SK-N-SH (cell line): ENCODE results near the gene SNRNP27. TPM values are rescaled to one million over a fixed set of nuclear protein-coding genes. Genes with fewer than 3 reads are reported as not detected.

ENCODE experiments used
- CTCF ChIA-PET: fragments of 300-600, 350-600 bp; formaldehyde crosslinking; extraction: SDS; loops from one replicate; lab custom pipeline; 2021; lab: Yijun Ruan, JAX
- POLR2A ChIA-PET: fragments of 350-600 bp; sonication (Branson Sonifier 250); formaldehyde crosslinking; extraction: SDS; loops from one replicate; lab custom pipeline; 2020; ENCODE audit warnings: antibody characterized with exemption, inconsistent platforms; lab: Yijun Ruan, JAX
- DNase-seq: peaks from one replicate; pipeline ENCODE4 v3.0.0; 2012
- H2AFZ ChIP-seq: fragments of 200-600 bp; sonication (generic); 2 replicates; pipeline ENCODE4 v1.8.1; 2016; ENCODE audit warnings: antibody characterized with exemption, mild to moderate bottlenecking, low read depth
- H3F3A ChIP-seq: fragments of 200-600 bp; sonication (generic); replicated peaks from 2 replicates; pipeline ENCODE3; 2016; ENCODE audit warnings: antibody characterized with exemption, mild to moderate bottlenecking; ENCODE audit not compliant: insufficient read depth
- H3K27ac ChIP-seq, 2 experiments: fragments of 200-500 bp in 1 of 2; fragments of 200-600 bp in 1 of 2; sonication (Bioruptor generic) in 1 of 2; sonication (generic), shearing (Covaris generic) in 1 of 2; 2 replicates each; pipeline versions ENCODE4 v1.5.1 to v1.6.1; 2014 to 2016; ENCODE audit warnings: low read depth in 2 of 2, inconsistent platforms in 1 of 2, low read length in 1 of 2, mild to moderate bottlenecking in 1 of 2, mixed read lengths in 1 of 2
- H3K27me3 ChIP-seq: fragments of 200-600 bp; sonication (generic), shearing (Covaris generic); 2 replicates; pipeline ENCODE4 v1.6.1; 2016; ENCODE audit warnings: mixed run types; ENCODE audit not compliant: insufficient read depth
- H3K36me3 ChIP-seq, 2 experiments: fragments of 200-500 bp in 1 of 2; fragments of 200-600 bp in 1 of 2; sonication (Bioruptor generic) in 1 of 2; sonication (generic) in 1 of 2; replicated peaks in 1 of 2; 2 replicates each; pipeline versions ENCODE3 to v1.5.1; 2014 to 2016; ENCODE audit warnings: low read length in 1 of 2, mild to moderate bottlenecking in 1 of 2; ENCODE audit not compliant: insufficient read depth in 2 of 2, control insufficient read depth in 1 of 2
- H3K4me1 ChIP-seq, 2 experiments: fragments of 200-500 bp in 1 of 2; fragments of 200-600 bp in 1 of 2; sonication (Bioruptor generic) in 1 of 2; sonication (generic), shearing (Covaris generic) in 1 of 2; 2 replicates each; pipeline versions ENCODE4 v1.5.1 to v1.6.1; 2014 to 2016; ENCODE audit warnings: low read depth in 1 of 2, low read length in 1 of 2, mixed run types in 1 of 2; ENCODE audit not compliant: insufficient read depth in 2 of 2, control insufficient read depth in 1 of 2
- H3K4me2 ChIP-seq: fragments of 200-600 bp; sonication (generic), shearing (Covaris generic); 2 replicates; pipeline ENCODE4 v1.6.1; 2017; ENCODE audit warnings: mixed run types
- H3K4me3 ChIP-seq, 2 experiments: fragments of 200-500 bp in 1 of 2; fragments of 200-600 bp in 1 of 2; sonication (Bioruptor generic) in 1 of 2; sonication (generic), shearing (Covaris generic) in 1 of 2; 2 replicates each; pipeline versions ENCODE4 v1.5.1 to v1.8.1; 2014 to 2016; ENCODE audit warnings: low read depth in 2 of 2, inconsistent platforms in 1 of 2, low read length in 1 of 2, mild to moderate bottlenecking in 1 of 2, mixed read lengths in 1 of 2, moderate library complexity in 1 of 2
- H3K79me2 ChIP-seq: fragments of 200-600 bp; sonication (generic); 2 replicates; pipeline ENCODE4 v1.8.1; 2017; ENCODE audit warnings: mild to moderate bottlenecking; ENCODE audit not compliant: insufficient read depth
- H3K9ac ChIP-seq: fragments of 200-600 bp; sonication (generic); 2 replicates; pipeline ENCODE4 v1.6.1; 2017; ENCODE audit warnings: mixed run types
- H3K9me2 ChIP-seq: fragments of 200-600 bp; sonication (generic); 2 replicates; pipeline ENCODE4 v1.6.1; 2017; ENCODE audit warnings: mixed run types
- H3K9me3 ChIP-seq: fragments of 200-600 bp; sonication (generic); 2 replicates; pipeline ENCODE4 v1.6.1; 2017; ENCODE audit warnings: mixed run types, mild to moderate bottlenecking, moderate library complexity
- H4K20me1 ChIP-seq: fragments of 200-600 bp; sonication (generic); 2 replicates; pipeline ENCODE4 v1.6.1; 2017; ENCODE audit warnings: mild to moderate bottlenecking, mixed run types; ENCODE audit not compliant: insufficient read depth
- CHD2 ChIP-seq: fragments of 150-350 bp; IDR thresholded peaks from 2 replicates; pipeline ENCODE4 v1.6.1; 2018; ENCODE audit warnings: low read length; ENCODE audit not compliant: partially characterized antibody
- FOSL2 ChIP-seq: IDR thresholded peaks from 2 replicates; pipeline ENCODE4 v1.4.0; 2012; ENCODE audit warnings: low read depth, mild to moderate bottlenecking, moderate library complexity, borderline replicate concordance
- GABPA ChIP-seq: IDR thresholded peaks from 2 replicates; pipeline ENCODE4 v1.4.0; 2012; ENCODE audit warnings: low read depth, mild to moderate bottlenecking
- GATA2 ChIP-seq: sonication (generic); formaldehyde crosslinking; IDR thresholded peaks from 2 replicates; pipeline ENCODE4 v1.5.0; 2020; ENCODE audit warnings: mild to moderate bottlenecking, missing genetic modification reagents
- IRF3 ChIP-seq: fragments of 150-350 bp; IDR thresholded peaks from 2 replicates; pipeline ENCODE4 v1.6.1; 2016; ENCODE audit warnings: mild to moderate bottlenecking, low read depth, low read length
- JUND ChIP-seq: IDR thresholded peaks from 2 replicates; pipeline ENCODE4 v1.4.0; 2012
- MAX ChIP-seq: IDR thresholded peaks from 2 replicates; pipeline ENCODE4 v1.4.0; 2012; ENCODE audit warnings: low read depth
- NRF1 ChIP-seq: IDR thresholded peaks from 2 replicates; pipeline ENCODE4 v1.6.1; 2012; ENCODE audit warnings: low read depth, mild to moderate bottlenecking, low read length
- RAD21 ChIP-seq: IDR thresholded peaks from 2 replicates; pipeline ENCODE4 v1.6.1; 2012; ENCODE audit warnings: mild to moderate bottlenecking, low read length
- RCOR1 ChIP-seq: fragments of 150-350 bp; IDR thresholded peaks from 2 replicates; pipeline ENCODE4 v1.6.1; 2017; ENCODE audit warnings: antibody characterized with exemption, low read length
- RXRA ChIP-seq: IDR thresholded peaks from 2 replicates; pipeline ENCODE4 v1.4.0; 2012; ENCODE audit warnings: low read depth, mild to moderate bottlenecking, borderline replicate concordance
- TAF1 ChIP-seq: IDR thresholded peaks from 2 replicates; pipeline ENCODE4 v1.6.1; 2012; ENCODE audit warnings: low read depth, mild to moderate bottlenecking, low read length, moderate library complexity, borderline replicate concordance
- WGBS: methylation state at CpG from one replicate; pipeline ENCODE4 v1.1.6; 2017; ENCODE audit warnings: low lambda C conversion rate; 5-methylcytosine and 5-hydroxymethylcytosine counted together
- polyA plus RNA-seq, 3 experiments: library from polyadenylated mRNA; depleted of rRNA; stranded (reverse); fragments of >200 nt; gene quantifications; 2 replicates each; pipeline ENCODE4 v1.2.3, GENCODE V29; 2012

Gene SNRNP27
- polyA plus RNA-seq, 1 of the 3 experiments (the other 2 are of a cell fraction), result 68.4 TPM

GRCh38 chr2:69846182-69847067, 47.3 kb upstream of the SNRNP27 start:
- no peaks in the 10 kb centered on the region for H3K79me2 ChIP-seq
- CTCF ChIA-PET, result interaction anchor here (0.8 to 1.4 kb wide), 2 partner anchors 12 to 122 kb away, joined by 3 read pairs; no protein-coding TSS in a partner anchor
- peaks cover 45 to 52% of the 10 kb centered on the region in 2 experiments for H3K36me3 ChIP-seq
- no peak overlapping the region for H3K4me3 ChIP-seq
- H3K4me1 ChIP-seq, result no peaks in the 10 kb centered on the region
- no peak for DNase-seq
- no peak overlapping the region for H3K9ac ChIP-seq
- no peaks in the 10 kb centered on the region for H3K9me3 ChIP-seq
- H3K27me3 ChIP-seq, result no peaks in the 10 kb centered on the region
- H3F3A ChIP-seq, result no peaks in the 10 kb centered on the region
- no peaks in the 10 kb centered on the region for H4K20me1 ChIP-seq
- POLR2A ChIA-PET, result no interaction called here
- 88% methylated on average over 9 of the region's 9 CpGs for WGBS
- no peak overlapping the region for H3K4me2 ChIP-seq
- H3K27ac ChIP-seq, result no peak overlapping the region
- TF ChIP-seq GABPA (no peak), JUND (no peak), NRF1 (no peak), RXRA (no peak), RCOR1 (no peak), CHD2 (no peak), MAX (no peak), RAD21 (no peak), FOSL2 (no peak), IRF3 (no peak), GATA2 (CRISPR knock-in tag) (no peak), TAF1 (no peak)
- H2AFZ ChIP-seq, result no peak overlapping the region
- no peaks in the 10 kb centered on the region for H3K9me2 ChIP-seq

- no peak overlapping the region for H3K4me2 ChIP-seq
- no peaks in the 10 kb centered on the region for H3K9me2 ChIP-seq
- no peaks in the 10 kb centered on the region for H4K20me1 ChIP-seq
- no peaks in the 10 kb centered on the region for H3F3A ChIP-seq
- H3K4me1 ChIP-seq, result no peaks in the 10 kb centered on the region
- no peak overlapping the region for H2AFZ ChIP-seq
- no peak overlapping the region for H3K9ac ChIP-seq
- no peak for TF ChIP-seq RCOR1
- H3K9me3 ChIP-seq, result no peaks in the 10 kb centered on the region
- WGBS, result 95% methylated on average over 5 of the region's 5 CpGs
- no peak overlapping the region for H3K27ac ChIP-seq
- peaks cover 45 to 50% of the 10 kb centered on the region in 2 experiments for H3K36me3 ChIP-seq
- no peak for DNase-seq
- ChIA-PET CTCF (interaction anchor here (0.8 to 1.4 kb wide), 2 partner anchors 11 to 122 kb away, joined by 3 read pairs; no protein-coding TSS in a partner anchor), POLR2A (no interaction called here)
- no peak overlapping the region for H3K4me3 ChIP-seq
- H3K79me2 ChIP-seq, result no peaks in the 10 kb centered on the region
- H3K27me3 ChIP-seq, result no peaks in the 10 kb centered on the region
These were observed 46.5 kb upstream of the SNRNP27 start for GRCh38 chr2:69847068-69847828.
